ENCODE measurements around the gene ACSS1. TPM values are rescaled to one million over a fixed set of nuclear protein-coding genes. Genes with fewer than 3 reads are reported as not detected.

Gene ACSS1
- total RNA-seq, 1 experiment from 2014 or later: 1.5 TPM

DNA sequence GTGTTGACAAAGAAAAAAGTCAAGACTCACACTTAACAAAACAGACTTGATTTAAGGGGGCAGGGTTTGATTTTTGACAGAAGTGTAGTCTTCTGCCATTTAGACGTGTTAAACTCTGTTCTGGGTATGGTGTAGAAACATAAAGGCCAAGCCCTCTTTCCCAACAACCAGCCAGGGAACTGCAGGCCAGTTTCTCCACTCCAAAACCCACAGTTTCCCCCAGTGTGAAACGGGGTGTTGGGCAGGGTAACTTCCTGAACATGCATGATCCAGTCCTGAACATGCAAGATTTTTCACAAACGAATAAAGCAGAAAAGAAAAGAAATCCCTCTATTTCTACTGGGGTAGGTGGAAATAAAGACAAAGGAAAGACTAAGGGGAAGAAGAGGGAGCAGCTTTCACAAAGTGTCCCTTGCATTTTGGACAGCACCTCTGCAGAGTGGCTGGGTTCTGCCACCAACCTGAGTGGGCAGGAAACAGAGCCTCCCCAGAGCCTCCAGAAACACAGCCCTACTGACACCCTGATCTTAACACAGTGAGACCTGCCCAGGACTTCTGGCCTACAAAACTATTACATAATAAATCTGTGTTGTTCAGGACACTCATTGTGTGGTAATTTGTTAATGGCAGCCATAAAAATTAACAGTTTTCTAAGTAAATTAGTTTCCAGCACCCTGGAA, 72.8 kb downstream of the ACSS1 start:
- H3K4me1 Mint-ChIP-seq: no peaks in the 10 kb centered on the region
- no peaks in the 10 kb centered on the region for H3K27me3 Mint-ChIP-seq (ENCODE audit: low read depth)
- CTCF ChIA-PET: no interaction called here
- H3K9me3 Mint-ChIP-seq: peaks cover 15% of the 10 kb centered on the region
- no peak overlapping the region for H3K4me3 Mint-ChIP-seq
- DNase-seq (ENCODE audit: low spot score) (no peak), ATAC-seq (no peak)
- no peak for TF ChIP-seq IRF2 (CRISPR knock-in tag; IDR thresholded peaks at IDR 0.05; ENCODE audit: borderline replicate concordance, low read depth)
- TF ChIP-seq, protein P1, sequence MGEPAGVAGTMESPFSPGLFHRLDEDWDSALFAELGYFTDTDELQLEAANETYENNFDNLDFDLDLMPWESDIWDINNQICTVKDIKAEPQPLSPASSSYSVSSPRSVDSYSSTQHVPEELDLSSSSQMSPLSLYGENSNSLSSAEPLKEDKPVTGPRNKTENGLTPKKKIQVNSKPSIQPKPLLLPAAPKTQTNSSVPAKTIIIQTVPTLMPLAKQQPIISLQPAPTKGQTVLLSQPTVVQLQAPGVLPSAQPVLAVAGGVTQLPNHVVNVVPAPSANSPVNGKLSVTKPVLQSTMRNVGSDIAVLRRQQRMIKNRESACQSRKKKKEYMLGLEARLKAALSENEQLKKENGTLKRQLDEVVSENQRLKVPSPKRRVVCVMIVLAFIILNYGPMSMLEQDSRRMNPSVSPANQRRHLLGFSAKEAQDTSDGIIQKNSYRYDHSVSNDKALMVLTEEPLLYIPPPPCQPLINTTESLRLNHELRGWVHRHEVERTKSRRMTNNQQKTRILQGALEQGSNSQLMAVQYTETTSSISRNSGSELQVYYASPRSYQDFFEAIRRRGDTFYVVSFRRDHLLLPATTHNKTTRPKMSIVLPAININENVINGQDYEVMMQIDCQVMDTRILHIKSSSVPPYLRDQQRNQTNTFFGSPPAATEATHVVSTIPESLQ (CRISPR knock-in tag; IDR thresholded peaks at IDR 0.05): no peak
- no peak for TF ChIP-seq SP1 (CRISPR knock-in tag; conservative IDR thresholded peaks at IDR 0.05)
- TF ChIP-seq, protein P2, sequence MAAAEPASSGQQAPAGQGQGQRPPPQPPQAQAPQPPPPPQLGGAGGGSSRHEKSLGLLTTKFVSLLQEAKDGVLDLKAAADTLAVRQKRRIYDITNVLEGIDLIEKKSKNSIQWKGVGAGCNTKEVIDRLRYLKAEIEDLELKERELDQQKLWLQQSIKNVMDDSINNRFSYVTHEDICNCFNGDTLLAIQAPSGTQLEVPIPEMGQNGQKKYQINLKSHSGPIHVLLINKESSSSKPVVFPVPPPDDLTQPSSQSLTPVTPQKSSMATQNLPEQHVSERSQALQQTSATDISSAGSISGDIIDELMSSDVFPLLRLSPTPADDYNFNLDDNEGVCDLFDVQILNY (CRISPR knock-in tag; IDR thresholded peaks at IDR 0.05): no peak
- TF ChIP-seq NR2C2 (CRISPR knock-in tag; IDR thresholded peaks at IDR 0.05): no peak
- no peak for TF ChIP-seq ESRRA (CRISPR knock-in tag; IDR thresholded peaks at IDR 0.05; ENCODE audit: borderline replicate concordance)
- TF ChIP-seq, protein P3, sequence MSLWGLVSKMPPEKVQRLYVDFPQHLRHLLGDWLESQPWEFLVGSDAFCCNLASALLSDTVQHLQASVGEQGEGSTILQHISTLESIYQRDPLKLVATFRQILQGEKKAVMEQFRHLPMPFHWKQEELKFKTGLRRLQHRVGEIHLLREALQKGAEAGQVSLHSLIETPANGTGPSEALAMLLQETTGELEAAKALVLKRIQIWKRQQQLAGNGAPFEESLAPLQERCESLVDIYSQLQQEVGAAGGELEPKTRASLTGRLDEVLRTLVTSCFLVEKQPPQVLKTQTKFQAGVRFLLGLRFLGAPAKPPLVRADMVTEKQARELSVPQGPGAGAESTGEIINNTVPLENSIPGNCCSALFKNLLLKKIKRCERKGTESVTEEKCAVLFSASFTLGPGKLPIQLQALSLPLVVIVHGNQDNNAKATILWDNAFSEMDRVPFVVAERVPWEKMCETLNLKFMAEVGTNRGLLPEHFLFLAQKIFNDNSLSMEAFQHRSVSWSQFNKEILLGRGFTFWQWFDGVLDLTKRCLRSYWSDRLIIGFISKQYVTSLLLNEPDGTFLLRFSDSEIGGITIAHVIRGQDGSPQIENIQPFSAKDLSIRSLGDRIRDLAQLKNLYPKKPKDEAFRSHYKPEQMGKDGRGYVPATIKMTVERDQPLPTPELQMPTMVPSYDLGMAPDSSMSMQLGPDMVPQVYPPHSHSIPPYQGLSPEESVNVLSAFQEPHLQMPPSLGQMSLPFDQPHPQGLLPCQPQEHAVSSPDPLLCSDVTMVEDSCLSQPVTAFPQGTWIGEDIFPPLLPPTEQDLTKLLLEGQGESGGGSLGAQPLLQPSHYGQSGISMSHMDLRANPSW (CRISPR knock-in tag; conservative IDR thresholded peaks at IDR 0.05; ENCODE audit: low read depth): no peak
- TF ChIP-seq ETV6 (CRISPR knock-in tag; IDR thresholded peaks at IDR 0.05): no peak
- TF ChIP-seq, protein P4, sequence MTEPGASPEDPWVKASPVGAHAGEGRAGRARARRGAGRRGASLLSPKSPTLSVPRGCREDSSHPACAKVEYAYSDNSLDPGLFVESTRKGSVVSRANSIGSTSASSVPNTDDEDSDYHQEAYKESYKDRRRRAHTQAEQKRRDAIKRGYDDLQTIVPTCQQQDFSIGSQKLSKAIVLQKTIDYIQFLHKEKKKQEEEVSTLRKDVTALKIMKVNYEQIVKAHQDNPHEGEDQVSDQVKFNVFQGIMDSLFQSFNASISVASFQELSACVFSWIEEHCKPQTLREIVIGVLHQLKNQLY (CRISPR knock-in tag; IDR thresholded peaks at IDR 0.05): no peak
- TF ChIP-seq, protein P5, sequence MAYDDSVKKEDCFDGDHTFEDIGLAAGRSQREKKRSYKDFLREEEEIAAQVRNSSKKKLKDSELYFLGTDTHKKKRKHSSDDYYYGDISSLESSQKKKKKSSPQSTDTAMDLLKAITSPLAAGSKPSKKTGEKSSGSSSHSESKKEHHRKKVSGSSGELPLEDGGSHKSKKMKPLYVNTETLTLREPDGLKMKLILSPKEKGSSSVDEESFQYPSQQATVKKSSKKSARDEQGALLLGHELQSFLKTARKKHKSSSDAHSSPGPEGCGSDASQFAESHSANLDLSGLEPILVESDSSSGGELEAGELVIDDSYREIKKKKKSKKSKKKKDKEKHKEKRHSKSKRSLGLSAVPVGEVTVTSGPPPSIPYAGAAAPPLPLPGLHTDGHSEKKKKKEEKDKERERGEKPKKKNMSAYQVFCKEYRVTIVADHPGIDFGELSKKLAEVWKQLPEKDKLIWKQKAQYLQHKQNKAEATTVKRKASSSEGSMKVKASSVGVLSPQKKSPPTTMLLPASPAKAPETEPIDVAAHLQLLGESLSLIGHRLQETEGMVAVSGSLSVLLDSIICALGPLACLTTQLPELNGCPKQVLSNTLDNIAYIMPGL (CRISPR knock-in tag; IDR thresholded peaks at IDR 0.05): no peak
- no peak for TF ChIP-seq CREM (CRISPR knock-in tag; IDR thresholded peaks at IDR 0.05)
- no peak for TF ChIP-seq ZNF423 (CRISPR knock-in tag; IDR thresholded peaks at IDR 0.05)
- peak overlapping the region; percentile 49; the same call in 1 of the 2 replicates for H3K27ac Mint-ChIP-seq
- H3K36me3 Mint-ChIP-seq: peaks cover 31% of the 10 kb centered on the region
- POLR2A ChIA-PET: no interaction called here

DNA sequence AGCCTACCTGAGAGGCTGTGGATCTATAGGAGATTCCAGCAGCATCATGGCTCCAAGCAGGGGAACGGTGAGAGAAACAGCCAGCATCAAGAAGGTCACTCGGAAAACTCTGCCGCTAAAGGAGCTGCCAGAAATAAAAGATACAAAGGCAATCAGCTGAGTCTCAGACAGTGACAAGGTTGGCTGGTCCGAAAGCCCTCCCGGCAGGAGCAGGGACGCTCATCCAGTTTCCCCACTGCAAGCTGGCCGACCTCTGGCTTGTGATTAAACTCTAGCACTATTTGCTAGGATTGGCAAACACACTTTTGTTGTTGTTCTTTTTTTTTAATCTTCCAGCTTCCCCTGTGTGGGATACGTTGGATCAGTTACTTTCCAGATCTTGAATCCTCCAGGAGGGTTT, 74.0 kb downstream of the ACSS1 start:
- Mint-ChIP-seq H3K27me3 (ENCODE audit: low read depth) (no peaks in the 10 kb centered on the region), H3K4me3 (no peak overlapping the region), H3K4me1 (no peaks in the 10 kb centered on the region), H3K9me3 (peaks cover 23% of the 10 kb centered on the region), H3K36me3 (peaks cover 43% of the 10 kb centered on the region), H3K27ac (no peak overlapping the region)
- no peak for TF ChIP-seq ZNF423 (CRISPR knock-in tag; IDR thresholded peaks at IDR 0.05)
- TF ChIP-seq, protein P6, sequence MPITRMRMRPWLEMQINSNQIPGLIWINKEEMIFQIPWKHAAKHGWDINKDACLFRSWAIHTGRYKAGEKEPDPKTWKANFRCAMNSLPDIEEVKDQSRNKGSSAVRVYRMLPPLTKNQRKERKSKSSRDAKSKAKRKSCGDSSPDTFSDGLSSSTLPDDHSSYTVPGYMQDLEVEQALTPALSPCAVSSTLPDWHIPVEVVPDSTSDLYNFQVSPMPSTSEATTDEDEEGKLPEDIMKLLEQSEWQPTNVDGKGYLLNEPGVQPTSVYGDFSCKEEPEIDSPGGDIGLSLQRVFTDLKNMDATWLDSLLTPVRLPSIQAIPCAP (CRISPR knock-in tag; IDR thresholded peaks at IDR 0.05): no peak
- TF ChIP-seq, protein P2 (CRISPR knock-in tag; IDR thresholded peaks at IDR 0.05): no peak
- no peak for TF ChIP-seq GABPB1 (CRISPR knock-in tag; IDR thresholded peaks at IDR 0.05)
- TF ChIP-seq, protein P7, sequence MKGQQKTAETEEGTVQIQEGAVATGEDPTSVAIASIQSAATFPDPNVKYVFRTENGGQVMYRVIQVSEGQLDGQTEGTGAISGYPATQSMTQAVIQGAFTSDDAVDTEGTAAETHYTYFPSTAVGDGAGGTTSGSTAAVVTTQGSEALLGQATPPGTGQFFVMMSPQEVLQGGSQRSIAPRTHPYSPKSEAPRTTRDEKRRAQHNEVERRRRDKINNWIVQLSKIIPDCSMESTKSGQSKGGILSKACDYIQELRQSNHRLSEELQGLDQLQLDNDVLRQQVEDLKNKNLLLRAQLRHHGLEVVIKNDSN (CRISPR knock-in tag; IDR thresholded peaks at IDR 0.05): no peak
- no peak for TF ChIP-seq ZBTB21 (CRISPR knock-in tag; IDR thresholded peaks at IDR 0.05; ENCODE audit: borderline replicate concordance)
- no peak for TF ChIP-seq ESRRA (CRISPR knock-in tag; IDR thresholded peaks at IDR 0.05; ENCODE audit: borderline replicate concordance)
- TF ChIP-seq, protein P1 (CRISPR knock-in tag; IDR thresholded peaks at IDR 0.05): no peak
- TF ChIP-seq, protein P4 (CRISPR knock-in tag; IDR thresholded peaks at IDR 0.05): no peak
- TF ChIP-seq NR2C2 (CRISPR knock-in tag; IDR thresholded peaks at IDR 0.05): no peak
- TF ChIP-seq, protein P8, sequence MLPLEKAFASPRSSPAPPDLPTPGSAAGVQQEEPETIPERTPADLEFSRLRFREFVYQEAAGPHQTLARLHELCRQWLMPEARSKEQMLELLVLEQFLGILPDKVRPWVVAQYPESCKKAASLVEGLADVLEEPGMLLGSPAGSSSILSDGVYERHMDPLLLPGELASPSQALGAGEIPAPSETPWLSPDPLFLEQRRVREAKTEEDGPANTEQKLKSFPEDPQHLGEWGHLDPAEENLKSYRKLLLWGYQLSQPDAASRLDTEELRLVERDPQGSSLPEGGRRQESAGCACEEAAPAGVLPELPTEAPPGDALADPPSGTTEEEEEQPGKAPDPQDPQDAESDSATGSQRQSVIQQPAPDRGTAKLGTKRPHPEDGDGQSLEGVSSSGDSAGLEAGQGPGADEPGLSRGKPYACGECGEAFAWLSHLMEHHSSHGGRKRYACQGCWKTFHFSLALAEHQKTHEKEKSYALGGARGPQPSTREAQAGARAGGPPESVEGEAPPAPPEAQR (CRISPR knock-in tag; IDR thresholded peaks at IDR 0.05): no peak
- DNase-seq (ENCODE audit: low spot score) (no peak), ATAC-seq (no peak)
- CTCF ChIA-PET: no interaction called here
- POLR2A ChIA-PET: no interaction called here

Data from WTC11 (cell line).